Activated CD4-positive, alpha-beta T cell treated with anti-CD3 and anti-CD28 coated beads, Interleukin-2, amount 10 ng/mL, durations not matched to agents 24 days and 14 days (primary cell): ENCODE data around the gene FOXE3. TPM values are rescaled to one million over a fixed set of nuclear protein-coding genes. Genes with fewer than 3 reads are reported as not detected.

Experiments used
- DNase-seq: peaks from one replicate; pipeline ENCODE4 v3.0.0; 2022
- H3K27ac Mint-ChIP-seq: one replicate; pipeline ENCODE4 v1.8.0; 2022; ENCODE audit warnings: mild to moderate bottlenecking, mixed read lengths
- H3K27me3 Mint-ChIP-seq: one replicate; pipeline ENCODE4 v1.8.0; 2022; ENCODE audit warnings: mixed read lengths
- H3K36me3 Mint-ChIP-seq: one replicate; pipeline ENCODE4 v1.8.0; 2022; ENCODE audit warnings: low read depth, mild to moderate bottlenecking, mixed read lengths
- H3K4me1 Mint-ChIP-seq: one replicate; pipeline ENCODE4 v1.8.0; 2021; ENCODE audit warnings: mixed read lengths
- H3K4me3 Mint-ChIP-seq: one replicate; pipeline ENCODE4 v1.8.0; 2022; ENCODE audit warnings: mild to moderate bottlenecking, moderate library complexity, mixed read lengths
- H3K9me3 Mint-ChIP-seq: one replicate; pipeline ENCODE4 v1.8.0; 2021; ENCODE audit warnings: mixed read lengths
- intact Hi-C: fragments of 100-400 bp; cut with micrococcal nuclease; formaldehyde crosslinking; loops from one replicate; pipeline ENCODE4 v1.15.1; 2023
- total RNA-seq: library from RNA; stranded (reverse); gene quantifications from 2 replicates; pipeline ENCODE4 v1.2.3, GENCODE V29; 2022

FOXE3 gene
- total RNA-seq: not detected in 2 replicates

- peaks cover 7% of the 10 kb centered on the region for H3K4me1 Mint-ChIP-seq
- no peak within 1 kb of the TSS for H3K27ac Mint-ChIP-seq
- no peak for DNase-seq
- H3K27me3 Mint-ChIP-seq: peaks cover 62% of the 10 kb centered on the region
- no peaks in the 10 kb centered on the region for H3K9me3 Mint-ChIP-seq
- H3K36me3 Mint-ChIP-seq: no peaks in the 10 kb centered on the region
- intact Hi-C loops: no loop called here
- peak within 1 kb of the TSS; percentile 67 for H3K4me3 Mint-ChIP-seq
Measured at GRCh38 chr1:47415728-47416318, at the start of gene FOXE3. FOXE3 (plus strand) TSS chr1:47416285; CDS start chr1:47416316, 31 bp downstream.

- H3K27me3 Mint-ChIP-seq: no peaks in the 10 kb centered on the region
- DNase-seq: no peak
- peaks cover 29% of the 10 kb centered on the region for H3K36me3 Mint-ChIP-seq
- H3K4me3 Mint-ChIP-seq: no peak overlapping the region
- no peak overlapping the region for H3K27ac Mint-ChIP-seq
- intact Hi-C loops: no loop called here
- H3K4me1 Mint-ChIP-seq: peaks cover 4% of the 10 kb centered on the region
- H3K9me3 Mint-ChIP-seq: no peaks in the 10 kb centered on the region
Measured at GRCh38 chr1:47367651-47368050, 48.4 kb upstream of the FOXE3 start.

- H3K36me3 Mint-ChIP-seq: peaks cover 39% of the 10 kb centered on the region
- H3K4me1 Mint-ChIP-seq: peaks cover 2% of the 10 kb centered on the region
- H3K27ac Mint-ChIP-seq: peak overlapping the region; percentile 42
- DNase-seq: no peak
- no peaks in the 10 kb centered on the region for H3K27me3 Mint-ChIP-seq
- H3K9me3 Mint-ChIP-seq: no peaks in the 10 kb centered on the region
- intact Hi-C loops: no loop called here
- H3K4me3 Mint-ChIP-seq: no peak overlapping the region
Measured at GRCh38 chr1:47371016-47371517, 45.0 kb upstream of the FOXE3 start.

- DNase-seq: no peak
- intact Hi-C loops: no loop called here
- Mint-ChIP-seq H3K27me3 (no peaks in the 10 kb centered on the region), H3K9me3 (no peaks in the 10 kb centered on the region), H3K4me1 (peaks cover 2% of the 10 kb centered on the region), H3K36me3 (peaks cover 42% of the 10 kb centered on the region), H3K4me3 (no peak overlapping the region), H3K27ac (no peak overlapping the region)
Measured at GRCh38 chr1:47374501-47374900, 41.6 kb upstream of the FOXE3 start.

- no peaks in the 10 kb centered on the region for H3K9me3 Mint-ChIP-seq
- H3K4me1 Mint-ChIP-seq: no peaks in the 10 kb centered on the region
- DNase-seq: no peak
- peaks cover 28% of the 10 kb centered on the region for H3K36me3 Mint-ChIP-seq
- H3K27me3 Mint-ChIP-seq: no peaks in the 10 kb centered on the region
- intact Hi-C loops: no loop called here
- no peak overlapping the region for H3K4me3 Mint-ChIP-seq
- H3K27ac Mint-ChIP-seq: no peak overlapping the region
Measured at GRCh38 chr1:47378147-47378546, 37.9 kb upstream of the FOXE3 start.

- DNase-seq: no peak
- intact Hi-C loops: no loop called here
- Mint-ChIP-seq H3K36me3 (peaks cover 22% of the 10 kb centered on the region), H3K4me1 (no peaks in the 10 kb centered on the region), H3K27me3 (no peaks in the 10 kb centered on the region), H3K4me3 (no peak overlapping the region), H3K27ac (no peak overlapping the region), H3K9me3 (no peaks in the 10 kb centered on the region)
Measured at GRCh38 chr1:47380699-47381098, 35.4 kb upstream of the FOXE3 start.

- Mint-ChIP-seq H3K27me3 (no peaks in the 10 kb centered on the region), H3K36me3 (peaks cover 19% of the 10 kb centered on the region), H3K4me1 (no peaks in the 10 kb centered on the region), H3K9me3 (no peaks in the 10 kb centered on the region), H3K27ac (no peak overlapping the region), H3K4me3 (no peak overlapping the region)
- intact Hi-C loops: no loop called here
- DNase-seq: no peak
Measured at GRCh38 chr1:47382399-47382983, 33.6 kb upstream of the FOXE3 start.

- H3K27me3 Mint-ChIP-seq: peaks cover 2% of the 10 kb centered on the region
- no peak overlapping the region for H3K27ac Mint-ChIP-seq
- H3K4me3 Mint-ChIP-seq: no peak overlapping the region
- H3K9me3 Mint-ChIP-seq: no peaks in the 10 kb centered on the region
- DNase-seq: no peak
- H3K4me1 Mint-ChIP-seq: no peaks in the 10 kb centered on the region
- peaks cover 16% of the 10 kb centered on the region for H3K36me3 Mint-ChIP-seq
- intact Hi-C loops: no loop called here
Measured at GRCh38 chr1:47384083-47384482, 32.0 kb upstream of the FOXE3 start.

- Mint-ChIP-seq H3K36me3 (peaks cover 9% of the 10 kb centered on the region), H3K9me3 (no peaks in the 10 kb centered on the region), H3K27ac (no peak overlapping the region), H3K27me3 (peaks cover 2% of the 10 kb centered on the region), H3K4me3 (no peak overlapping the region), H3K4me1 (no peaks in the 10 kb centered on the region)
- intact Hi-C loops: no loop called here
- DNase-seq: no peak
Measured at GRCh38 chr1:47385020-47385419, 31.1 kb upstream of the FOXE3 start.

GRCh38 chr1:47386268-47386667 is 29.8 kb upstream of the FOXE3 start:
- DNase-seq: no peak
- intact Hi-C loops: no loop called here
- no peak overlapping the region for H3K4me3 Mint-ChIP-seq
- H3K27ac Mint-ChIP-seq: no peak overlapping the region
- H3K27me3 Mint-ChIP-seq: peaks cover 2% of the 10 kb centered on the region
- no peaks in the 10 kb centered on the region for H3K9me3 Mint-ChIP-seq
- H3K36me3 Mint-ChIP-seq: peaks cover 6% of the 10 kb centered on the region
- H3K4me1 Mint-ChIP-seq: no peaks in the 10 kb centered on the region

- Mint-ChIP-seq H3K9me3 (no peaks in the 10 kb centered on the region), H3K27me3 (peaks cover 9% of the 10 kb centered on the region), H3K4me1 (no peaks in the 10 kb centered on the region), H3K36me3 (peaks cover 2% of the 10 kb centered on the region), H3K4me3 (no peak overlapping the region), H3K27ac (no peak overlapping the region)
- no peak for DNase-seq
- intact Hi-C loops: loop anchor here (1.0 to 2.0 kb wide), 2 partner anchors 321 to 339 kb away; no protein-coding TSS in a partner anchor
Measured at GRCh38 chr1:47388030-47388890, 27.8 kb upstream of the FOXE3 start.

- Mint-ChIP-seq H3K9me3 (no peaks in the 10 kb centered on the region), H3K36me3 (no peaks in the 10 kb centered on the region)
- intact Hi-C loops: loop anchor here (1.0 to 2.0 kb wide), 2 partner anchors 320 to 338 kb away; no protein-coding TSS in a partner anchor
Measured at GRCh38 chr1:47388891-47389238, 27.2 kb upstream of the FOXE3 start.

GRCh38 chr1:47389731-47390130 is 26.4 kb upstream of the FOXE3 start:
- H3K4me3 Mint-ChIP-seq: no peak overlapping the region
- no peak for DNase-seq
- intact Hi-C loops: loop anchor here (2.0 kb wide), 1 partner anchor 337 kb away; no protein-coding TSS in a partner anchor
- H3K9me3 Mint-ChIP-seq: no peaks in the 10 kb centered on the region
- peaks cover 15% of the 10 kb centered on the region for H3K27me3 Mint-ChIP-seq
- no peaks in the 10 kb centered on the region for H3K4me1 Mint-ChIP-seq
- H3K27ac Mint-ChIP-seq: no peak overlapping the region
- H3K36me3 Mint-ChIP-seq: no peaks in the 10 kb centered on the region

More at GRCh38 chr1:47388891-47389238, 27.2 kb upstream of the FOXE3 start:
- Mint-ChIP-seq H3K27ac (no peak overlapping the region), H3K4me3 (no peak overlapping the region), H3K4me1 (no peaks in the 10 kb centered on the region), H3K27me3 (peaks cover 10% of the 10 kb centered on the region)
- peak; percentile 82 for DNase-seq

- H3K27ac Mint-ChIP-seq: no peak overlapping the region
- H3K4me1 Mint-ChIP-seq: no peaks in the 10 kb centered on the region
- no peaks in the 10 kb centered on the region for H3K36me3 Mint-ChIP-seq
- H3K9me3 Mint-ChIP-seq: no peaks in the 10 kb centered on the region
- no peak for DNase-seq
- intact Hi-C loops: no loop called here
- H3K27me3 Mint-ChIP-seq: peaks cover 20% of the 10 kb centered on the region
- no peak overlapping the region for H3K4me3 Mint-ChIP-seq
Measured at GRCh38 chr1:47390843-47391242, 25.2 kb upstream of the FOXE3 start.
